SH-SY5Y (cell line): ENCODE results near the gene CUL3.

ENCODE experiments used
- GATA2 ChIP-seq: IDR thresholded peaks from 2 replicates; pipeline ENCODE4 v1.6.1; 2011; ENCODE audit warnings: mild to moderate bottlenecking, low read depth, low read length
- GATA3 ChIP-seq: IDR thresholded peaks from 2 replicates; pipeline ENCODE4 v1.6.1; 2011; ENCODE audit warnings: low read depth, mild to moderate bottlenecking, low read length, moderate library complexity

DNA sequence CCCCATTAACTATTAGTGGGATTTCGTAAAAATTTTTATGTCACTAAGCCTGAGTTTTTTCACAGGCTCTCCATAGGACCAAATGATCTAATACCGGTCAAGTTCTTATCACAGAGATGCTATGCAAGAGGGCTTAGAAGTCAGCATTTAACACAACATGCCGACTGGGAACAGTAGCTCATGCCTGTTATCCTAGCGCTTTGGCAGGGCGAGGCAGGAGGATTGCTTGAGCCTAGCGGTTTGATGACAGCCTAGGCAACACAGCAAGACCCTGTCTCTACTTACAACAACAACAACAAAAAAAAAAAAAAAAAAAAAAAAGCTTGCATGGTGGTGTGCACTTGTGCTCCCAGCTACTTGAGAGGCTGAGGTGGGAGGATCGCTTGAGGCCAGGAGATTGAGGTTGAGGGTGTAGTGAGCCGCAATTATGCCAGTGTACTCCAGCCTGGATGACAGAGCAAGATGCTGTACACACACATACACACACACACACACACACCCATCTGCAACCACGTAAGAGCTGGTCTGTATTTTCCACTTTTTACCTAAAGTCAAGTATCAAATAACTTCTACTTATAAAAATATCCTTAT lies 115.7 kb downstream of the CUL3 start:
- no peak for TF ChIP-seq GATA2
- no peak for TF ChIP-seq GATA3
